Esophagus squamous epithelium (tissue), 5 donors: Measurements from ENCODE around the gene CYP4F2. TPM values are rescaled to one million over a fixed set of nuclear protein-coding genes. Genes with fewer than 3 reads are reported as not detected.
"Not testable (repeated sequence)": the region's sequence is repeated elsewhere in the genome, so short reads cannot be mapped to it uniquely, and the experiment has no call there.

Experiments
- DNase-seq: peaks from one replicate; lab custom pipeline; 2025; lab: John Stamatoyannopoulos, UW
- H3K27ac ChIP-seq, 4 donors: fragments of 200-600 bp; sonication (generic); one replicate each; pipeline ENCODE4 v1.5.1; 2016 to 2019; ENCODE audit warnings: mild to moderate bottlenecking in 1 of 4
- H3K27me3 ChIP-seq, 4 donors: fragments of 200-600 bp; sonication (generic); 1 replicate in 3 of 4; 2 replicates in 1 of 4; pipeline versions ENCODE4 v1.5.1 to v1.6.0; 2017 to 2021; ENCODE audit warnings: antibody characterized with exemption in 1 of 4
- H3K36me3 ChIP-seq, 3 donors: fragments of 200-600 bp; sonication (generic); one replicate each; pipeline ENCODE4 v1.5.1; 2016 to 2019
- H3K4me1 ChIP-seq, 3 donors: fragments of 200-600 bp; sonication (generic); one replicate each; pipeline ENCODE4 v1.5.1; 2017 to 2019
- H3K4me3 ChIP-seq, 4 donors: fragments of 200-600 bp; sonication (generic); 1 replicate in 3 of 4; 2 replicates in 1 of 4; pipeline ENCODE4 v1.5.1; 2016 to 2019; ENCODE audit warnings: mild to moderate bottlenecking in 2 of 4, moderate library complexity in 1 of 4
- H3K9me3 ChIP-seq, 3 donors: fragments of 200-600 bp; sonication (generic); one replicate each; pipeline ENCODE4 v1.5.1; 2016 to 2019
- POLR2A ChIP-seq, 4 donors: fragments of 450-650 bp; IDR thresholded peaks; one replicate each; pipeline ENCODE4 v1.6.1; 2017; ENCODE audit warnings: antibody characterized with exemption in 4 of 4, mild to moderate bottlenecking in 4 of 4, moderate library complexity in 3 of 4
- WGBS, 2 donors: methylation state at CpG; one replicate each; pipeline ENCODE4 v1.1.5; 2018; 5-methylcytosine and 5-hydroxymethylcytosine counted together
- intact Hi-C: fragments of 100-400 bp; cut with DNase I; formaldehyde crosslinking; loops from one replicate; pipeline ENCODE4 v1.15.0; 2022
- total RNA-seq, 4 donors: library from RNA; depleted of rRNA; stranded (reverse); fragments of >200 nt; gene quantifications; one replicate each; pipeline ENCODE4 v1.1.0, GENCODE V29; 2016
- TF ChIP-seq, protein P1 (sequence below), 6 experiments: fragments of 450-650 bp in 4 of 6; fragments of 200-600 bp in 2 of 6; sonication (generic) in 2 of 6; IDR thresholded peaks; one replicate each; pipeline ENCODE4 v1.5.1; 2016 to 2019; ENCODE audit warnings: antibody characterized with exemption in 6 of 6, mild to moderate bottlenecking in 4 of 6, moderate library complexity in 4 of 6
- donor health status: DM: yes; HTN: yes; CAD: no.

Gene CYP4F2
- total RNA-seq, 4 donors from 2014 or later: 0.19 TPM; not detected in 3

GRCh38 chr19:15913830-15914229 lies 16.0 kb upstream of the CYP4F2 start:
- intact Hi-C loops: no loop called here
- TF ChIP-seq POLR2A (IDR thresholded peaks at IDR 0.05): no peak
- TF ChIP-seq, protein P1, sequence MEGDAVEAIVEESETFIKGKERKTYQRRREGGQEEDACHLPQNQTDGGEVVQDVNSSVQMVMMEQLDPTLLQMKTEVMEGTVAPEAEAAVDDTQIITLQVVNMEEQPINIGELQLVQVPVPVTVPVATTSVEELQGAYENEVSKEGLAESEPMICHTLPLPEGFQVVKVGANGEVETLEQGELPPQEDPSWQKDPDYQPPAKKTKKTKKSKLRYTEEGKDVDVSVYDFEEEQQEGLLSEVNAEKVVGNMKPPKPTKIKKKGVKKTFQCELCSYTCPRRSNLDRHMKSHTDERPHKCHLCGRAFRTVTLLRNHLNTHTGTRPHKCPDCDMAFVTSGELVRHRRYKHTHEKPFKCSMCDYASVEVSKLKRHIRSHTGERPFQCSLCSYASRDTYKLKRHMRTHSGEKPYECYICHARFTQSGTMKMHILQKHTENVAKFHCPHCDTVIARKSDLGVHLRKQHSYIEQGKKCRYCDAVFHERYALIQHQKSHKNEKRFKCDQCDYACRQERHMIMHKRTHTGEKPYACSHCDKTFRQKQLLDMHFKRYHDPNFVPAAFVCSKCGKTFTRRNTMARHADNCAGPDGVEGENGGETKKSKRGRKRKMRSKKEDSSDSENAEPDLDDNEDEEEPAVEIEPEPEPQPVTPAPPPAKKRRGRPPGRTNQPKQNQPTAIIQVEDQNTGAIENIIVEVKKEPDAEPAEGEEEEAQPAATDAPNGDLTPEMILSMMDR (IDR thresholded peaks at IDR 0.05): no peak
- Histone ChIP-seq H3K9me3 (peaks cover 0 to 16% (median 0%) of the 10 kb centered on the region in 3 donors), H3K27ac (no peak overlapping the region), H3K4me1 (no peaks in the 10 kb centered on the region), H3K4me3 (no peak overlapping the region), H3K36me3 (peaks cover 3 to 56% (median 4%) of the 10 kb centered on the region in 3 donors), H3K27me3 (peaks cover 0 to 44% (median 2%) of the 10 kb centered on the region in 4 donors)
- WGBS, 2 donors: 100% methylated on average over 3 of the region's 8 CpGs; no CpG with 5 or more reads in 1 of the 2 donors
- DNase-seq: no peak

DNA sequence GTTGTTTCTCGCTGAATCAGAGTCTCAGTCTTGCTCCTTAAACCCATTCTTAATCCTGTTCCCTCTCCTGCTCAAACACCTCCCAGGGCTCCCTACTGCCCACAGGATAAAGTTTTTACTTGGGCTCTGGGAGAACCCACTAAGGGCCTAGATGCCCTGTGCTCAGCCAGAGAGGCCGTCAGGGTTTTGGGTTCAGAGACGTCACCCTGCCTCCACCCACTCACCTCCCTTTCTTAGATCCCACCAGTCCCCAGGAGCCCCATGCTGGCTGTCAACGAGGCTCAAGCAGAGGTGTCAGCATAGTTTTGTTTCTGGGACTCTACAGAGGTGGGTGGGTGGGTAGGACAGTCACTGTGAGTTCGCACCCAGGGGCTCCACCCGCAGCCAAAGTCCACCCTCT lies 15.5 kb upstream of the CYP4F2 start:
- 51 to 73% methylated on average over 1 to 4 of the region's 6 CpGs for WGBS, 2 donors

DNA sequence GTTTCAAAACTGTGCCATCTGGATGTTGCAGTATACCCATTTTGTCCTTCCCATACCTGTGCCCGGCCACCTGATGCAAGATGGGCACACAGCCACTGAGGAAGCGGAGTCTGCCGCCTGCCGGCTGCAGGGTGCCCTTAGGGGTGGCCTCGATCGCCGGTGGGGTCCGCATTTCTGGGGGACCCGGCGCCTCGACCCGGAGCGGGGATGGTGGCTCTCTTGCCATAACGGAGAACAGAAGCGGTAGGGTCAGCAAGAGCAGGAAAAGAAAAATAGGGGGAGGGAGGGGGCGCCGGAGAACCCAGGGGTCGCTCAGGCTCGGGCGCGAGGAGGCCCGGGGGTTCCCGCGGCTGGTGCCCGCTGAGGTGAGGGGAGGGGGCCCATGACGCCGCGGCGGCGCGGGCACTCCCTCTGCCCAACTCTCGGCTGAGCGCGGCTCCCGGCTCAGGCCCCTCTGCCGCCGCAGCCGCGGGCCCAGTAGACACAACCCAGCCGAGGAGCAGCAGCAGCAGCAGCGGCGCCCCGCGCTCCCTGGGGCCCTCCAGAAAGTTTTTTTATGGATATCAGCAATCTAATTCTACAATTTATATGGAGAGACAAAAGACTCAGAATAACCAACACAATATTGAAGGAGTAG lies 13.8 kb upstream of the CYP4F2 start:
- no peak for DNase-seq

More for the DNA sequence above, 15.5 kb upstream of the CYP4F2 start:
- no peak for TF ChIP-seq POLR2A (IDR thresholded peaks at IDR 0.05)
- TF ChIP-seq, protein P1 (IDR thresholded peaks at IDR 0.05): no peak
- H3K27me3 ChIP-seq: peaks cover 0 to 44% (median 2%) of the 10 kb centered on the region in 4 donors
- no peak overlapping the region for H3K27ac ChIP-seq
- peaks cover 0 to 16% (median 0%) of the 10 kb centered on the region in 3 donors for H3K9me3 ChIP-seq
- no peak overlapping the region for H3K4me3 ChIP-seq
- intact Hi-C loops: no loop called here
- no peaks in the 10 kb centered on the region for H3K4me1 ChIP-seq
- H3K36me3 ChIP-seq: peaks cover 3 to 53% (median 4%) of the 10 kb centered on the region in 3 donors
- DNase-seq: no peak

GRCh38 chr19:15905026-15905425 lies 7.2 kb upstream of the CYP4F2 start:
- Histone ChIP-seq H3K27ac (no peak overlapping the region), H3K27me3 (peaks cover 0 to 22% (median 0%) of the 10 kb centered on the region in 4 donors), H3K9me3 (no peaks in the 10 kb centered on the region), H3K36me3 (no peaks in the 10 kb centered on the region), H3K4me1 (no peaks in the 10 kb centered on the region), H3K4me3 (no peak overlapping the region)
- TF ChIP-seq, protein P1 (IDR thresholded peaks at IDR 0.05): no peak
- no peak for TF ChIP-seq POLR2A (IDR thresholded peaks at IDR 0.05)
- intact Hi-C loops: no loop called here
- no peak for DNase-seq

More for the DNA sequence above, 13.8 kb upstream of the CYP4F2 start:
- Histone ChIP-seq H3K27me3 (peaks cover 0 to 50% (median 2%) of the 10 kb centered on the region in 4 donors), H3K9me3 (peaks cover 0 to 16% (median 0%) of the 10 kb centered on the region in 3 donors), H3K36me3 (peaks cover 3 to 43% (median 4%) of the 10 kb centered on the region in 3 donors), H3K27ac (no peak overlapping the region), H3K4me1 (no peaks in the 10 kb centered on the region), H3K4me3 (peak overlapping the region in 1 of 4 donors; percentile 6)
- TF ChIP-seq, protein P1 (IDR thresholded peaks at IDR 0.05): no peak
- no peak for TF ChIP-seq POLR2A (IDR thresholded peaks at IDR 0.05)
- WGBS, 2 donors: 23 to 37% methylated on average over 33 to 34 of the region's 44 CpGs
- intact Hi-C loops: no loop called here

GRCh38 chr19:15902898-15903297 lies 5.0 kb upstream of the CYP4F2 start:
- H3K27ac ChIP-seq, H3K36me3 ChIP-seq, H3K4me1 ChIP-seq, intact Hi-C loops, H3K4me3 ChIP-seq, H3K9me3 ChIP-seq, DNase-seq: not testable (repeated sequence)
- 86 to 91% methylated on average over 6 to 17 of the region's 29 CpGs for WGBS, 2 donors
- peaks cover 0 to 39% (median 0%) of the 10 kb centered on the region in 4 donors for H3K27me3 ChIP-seq
